Measurements from ENCODE around the gene NCKAP5. TPM values are rescaled to one million over a fixed set of nuclear protein-coding genes. Genes with fewer than 3 reads are reported as not detected.

NCKAP5 gene
- total RNA-seq, 1 donor from 2014 or later: 2.7 TPM

DNA sequence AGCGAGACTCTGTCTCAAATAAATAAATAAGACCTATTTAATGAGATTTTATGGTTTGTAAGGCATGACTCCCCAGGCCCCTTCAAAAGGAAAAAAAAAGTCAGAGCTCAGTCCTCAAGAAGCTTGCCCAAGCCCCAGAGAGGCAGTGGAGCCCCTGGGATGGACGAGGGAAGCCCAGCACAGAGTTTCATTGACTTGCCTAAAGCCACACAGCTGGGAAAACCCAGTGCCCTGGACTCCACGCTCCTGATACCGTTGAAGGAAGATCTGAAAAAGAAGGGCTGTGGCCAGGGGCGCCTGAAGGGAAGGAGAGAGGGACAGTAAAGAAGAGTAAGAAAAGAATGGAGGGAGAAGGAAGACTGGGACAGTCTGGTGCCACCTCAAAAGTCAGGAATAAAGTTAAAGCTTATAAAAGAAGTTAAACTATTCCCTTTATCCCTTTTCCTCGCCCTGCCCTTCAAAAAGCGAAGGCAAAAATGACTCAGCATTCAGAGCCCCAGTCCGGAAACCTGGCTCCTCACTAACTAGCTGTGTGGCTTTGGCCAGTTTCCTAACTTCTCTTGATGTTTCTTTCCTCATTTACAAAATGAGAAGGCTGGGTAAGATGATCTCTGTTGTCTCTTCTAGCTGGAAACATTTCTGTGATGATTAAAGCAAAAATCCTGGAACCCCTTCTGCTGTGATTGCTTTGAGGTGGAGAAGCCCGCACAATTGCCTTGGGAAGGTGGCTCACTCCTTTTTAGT is 945.0 kb downstream of the NCKAP5 start:
- FAIRE-seq (peak; percentile 87), DNase-seq (ENCODE audit: low read depth) (peak; percentile 89)
- Mint-ChIP-seq H3K4me3 (ENCODE audit: unreplicated experiment) (no peak overlapping the region), H3K27ac (ENCODE audit: unreplicated experiment) (no peak overlapping the region), H3K4me1 (ENCODE audit: low read depth, unreplicated experiment) (peaks cover 7% of the 10 kb centered on the region), H3K36me3 (ENCODE audit: low read depth, unreplicated experiment) (no peaks in the 10 kb centered on the region), H3K9me3 (ENCODE audit: unreplicated experiment) (peaks cover 2% of the 10 kb centered on the region), H3K27me3 (ENCODE audit: low read depth, unreplicated experiment) (no peaks in the 10 kb centered on the region)
- Histone ChIP-seq H3K4me1 (ENCODE audit: insufficient read depth, low read length) (peaks cover 15% of the 10 kb centered on the region), H3K9me3 (ENCODE audit: insufficient read depth, low read depth, low read length) (no peaks in the 10 kb centered on the region), H3K4me3 (ENCODE audit: insufficient read depth, low read depth, low read length) (no peak overlapping the region), H3K36me3 (ENCODE audit: insufficient read depth, low read length) (no peaks in the 10 kb centered on the region), H3K27me3 (ENCODE audit: insufficient read depth, low read length) (no peaks in the 10 kb centered on the region), H3K79me2 (ENCODE audit: insufficient read depth, low read length) (no peaks in the 10 kb centered on the region), H3K9ac (ENCODE audit: low read length) (peak overlapping the region; percentile 29), H3K4me2 (ENCODE audit: low read length) (peak overlapping the region; percentile 47), H3K27ac (ENCODE audit: low read depth, low read length) (peak overlapping the region; percentile 48), H4K20me1 (ENCODE audit: insufficient read depth, low read length) (no peaks in the 10 kb centered on the region), H2AFZ (ENCODE audit: low read depth, low read length) (no peak overlapping the region)
- TF ChIP-seq, protein P1, sequence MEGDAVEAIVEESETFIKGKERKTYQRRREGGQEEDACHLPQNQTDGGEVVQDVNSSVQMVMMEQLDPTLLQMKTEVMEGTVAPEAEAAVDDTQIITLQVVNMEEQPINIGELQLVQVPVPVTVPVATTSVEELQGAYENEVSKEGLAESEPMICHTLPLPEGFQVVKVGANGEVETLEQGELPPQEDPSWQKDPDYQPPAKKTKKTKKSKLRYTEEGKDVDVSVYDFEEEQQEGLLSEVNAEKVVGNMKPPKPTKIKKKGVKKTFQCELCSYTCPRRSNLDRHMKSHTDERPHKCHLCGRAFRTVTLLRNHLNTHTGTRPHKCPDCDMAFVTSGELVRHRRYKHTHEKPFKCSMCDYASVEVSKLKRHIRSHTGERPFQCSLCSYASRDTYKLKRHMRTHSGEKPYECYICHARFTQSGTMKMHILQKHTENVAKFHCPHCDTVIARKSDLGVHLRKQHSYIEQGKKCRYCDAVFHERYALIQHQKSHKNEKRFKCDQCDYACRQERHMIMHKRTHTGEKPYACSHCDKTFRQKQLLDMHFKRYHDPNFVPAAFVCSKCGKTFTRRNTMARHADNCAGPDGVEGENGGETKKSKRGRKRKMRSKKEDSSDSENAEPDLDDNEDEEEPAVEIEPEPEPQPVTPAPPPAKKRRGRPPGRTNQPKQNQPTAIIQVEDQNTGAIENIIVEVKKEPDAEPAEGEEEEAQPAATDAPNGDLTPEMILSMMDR (IDR thresholded peaks at IDR 0.05; ENCODE audit: insufficient read depth, low read depth, low read length): no peak
- TF ChIP-seq EZH2 (IDR thresholded peaks at IDR 0.05; ENCODE audit: insufficient read depth, low read length): no peak
